GM18517 (cell line): ENCODE results near the gene STXBP5.

Experiments
- ATAC-seq: cut with Tn5 transposase; IDR thresholded peaks from one replicate; pipeline ENCODE4 v1.9.1; 2021; ENCODE audit warnings: mild to moderate bottlenecking, moderate library complexity; ENCODE audit not compliant: unreplicated experiment

The STXBP5 gene

GRCh38 chr6:147204060-147204785, at the start of gene STXBP5:
Gene STXBP5, plus strand, starts transcription at chr6:147204417. Its CDS starts 116 bp downstream, at chr6:147204533.
- peak; percentile 24 for ATAC-seq

GRCh38 chr6:147154454-147154853, 49.8 kb upstream of the STXBP5 start:
- no peak for ATAC-seq

GRCh38 chr6:147156218-147156617, 48.0 kb upstream of the STXBP5 start:
- ATAC-seq = no peak

GRCh38 chr6:147156799-147157382, 47.3 kb upstream of the STXBP5 start:
- no peak for ATAC-seq

GRCh38 chr6:147157930-147158329, 46.3 kb upstream of the STXBP5 start:
- no peak for ATAC-seq

GRCh38 chr6:147158881-147159280, 45.3 kb upstream of the STXBP5 start:
- ATAC-seq = no peak

- ATAC-seq = no peak
Observed at GRCh38 chr6:147159536-147160374, 44.5 kb upstream of the STXBP5 start.

GRCh38 chr6:147160593-147160992, 43.6 kb upstream of the STXBP5 start:
- ATAC-seq = no peak

GRCh38 chr6:147161253-147161973, 42.8 kb upstream of the STXBP5 start:
- ATAC-seq = no peak

GRCh38 chr6:147161974-147162495, 42.2 kb upstream of the STXBP5 start:
- no peak for ATAC-seq

- ATAC-seq = no peak
Observed at GRCh38 chr6:147164761-147165160, 39.5 kb upstream of the STXBP5 start.

GRCh38 chr6:147166360-147166944, 37.8 kb upstream of the STXBP5 start:
- ATAC-seq = no peak

- no peak for ATAC-seq
Observed at GRCh38 chr6:147166992-147167391, 37.2 kb upstream of the STXBP5 start.

- ATAC-seq = no peak
Observed at GRCh38 chr6:147167576-147168461, 36.4 kb upstream of the STXBP5 start.

GRCh38 chr6:147169529-147169928, 34.7 kb upstream of the STXBP5 start:
- no peak for ATAC-seq

- ATAC-seq = no peak
Observed at GRCh38 chr6:147170269-147170668, 33.9 kb upstream of the STXBP5 start.

GRCh38 chr6:147173140-147173539, 31.1 kb upstream of the STXBP5 start:
- no peak for ATAC-seq

GRCh38 chr6:147173675-147174308, 30.4 kb upstream of the STXBP5 start:
- no peak for ATAC-seq

- no peak for ATAC-seq
Observed at GRCh38 chr6:147176795-147177194, 27.4 kb upstream of the STXBP5 start.
